AG04449 (cell line): ENCODE measurements around the gene ADAMTS17.

Experiments
- CTCF ChIA-PET: fragments of 350-600 bp; formaldehyde crosslinking; extraction: SDS; loops from one replicate; lab custom pipeline; 2021; ENCODE audit warnings: antibody characterized with exemption; lab: Yijun Ruan, JAX
- POLR2A ChIA-PET: fragments of 400-600, 350-600 bp; formaldehyde crosslinking; extraction: SDS; loops from one replicate; lab custom pipeline; 2020; ENCODE audit warnings: antibody characterized with exemption, inconsistent platforms; lab: Yijun Ruan, JAX
- DNase-seq: peaks from one replicate; pipeline ENCODE4 v3.0.0-alpha.2; 2010; ENCODE audit warnings: low read depth, low spot score
- H3K4me3 ChIP-seq: 2 replicates; pipeline ENCODE4 v1.5.1; 2011; ENCODE audit warnings: low read depth, mild to moderate bottlenecking, control low read depth, low read length
- TF ChIP-seq, protein P1 (sequence below): IDR thresholded peaks from one replicate; pipeline ENCODE4 v1.5.1; 2011; ENCODE audit warnings: mild to moderate bottlenecking, moderate library complexity, low read length, control low read depth, inconsistent platforms; ENCODE audit not compliant: insufficient read depth; ENCODE audit errors: missing control alignments

The ADAMTS17 gene

DNA sequence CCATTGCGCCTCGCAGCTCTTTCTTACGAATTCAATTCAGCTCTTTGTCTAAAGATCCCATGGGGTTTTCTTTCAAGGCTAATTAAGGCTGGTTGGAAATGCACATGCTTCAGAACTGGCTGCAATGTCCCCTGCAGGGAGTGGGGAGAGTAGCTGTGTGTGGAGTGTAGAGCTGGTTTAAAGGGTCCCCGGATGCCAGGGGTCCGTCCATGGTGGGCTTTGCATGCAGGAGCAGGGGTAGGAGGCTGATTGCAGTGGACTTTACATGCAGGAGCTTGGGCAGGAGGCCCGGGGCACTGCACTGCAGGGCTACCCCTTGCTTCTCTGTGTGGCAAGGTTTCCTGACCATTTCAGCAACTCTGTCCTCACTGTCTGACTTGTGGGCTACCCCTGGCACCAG lies 346.9 kb downstream of the ADAMTS17 start:
- no peak overlapping the region for H3K4me3 ChIP-seq
- no peak for DNase-seq
- CTCF ChIA-PET, result no interaction called here
- TF ChIP-seq, protein P1, sequence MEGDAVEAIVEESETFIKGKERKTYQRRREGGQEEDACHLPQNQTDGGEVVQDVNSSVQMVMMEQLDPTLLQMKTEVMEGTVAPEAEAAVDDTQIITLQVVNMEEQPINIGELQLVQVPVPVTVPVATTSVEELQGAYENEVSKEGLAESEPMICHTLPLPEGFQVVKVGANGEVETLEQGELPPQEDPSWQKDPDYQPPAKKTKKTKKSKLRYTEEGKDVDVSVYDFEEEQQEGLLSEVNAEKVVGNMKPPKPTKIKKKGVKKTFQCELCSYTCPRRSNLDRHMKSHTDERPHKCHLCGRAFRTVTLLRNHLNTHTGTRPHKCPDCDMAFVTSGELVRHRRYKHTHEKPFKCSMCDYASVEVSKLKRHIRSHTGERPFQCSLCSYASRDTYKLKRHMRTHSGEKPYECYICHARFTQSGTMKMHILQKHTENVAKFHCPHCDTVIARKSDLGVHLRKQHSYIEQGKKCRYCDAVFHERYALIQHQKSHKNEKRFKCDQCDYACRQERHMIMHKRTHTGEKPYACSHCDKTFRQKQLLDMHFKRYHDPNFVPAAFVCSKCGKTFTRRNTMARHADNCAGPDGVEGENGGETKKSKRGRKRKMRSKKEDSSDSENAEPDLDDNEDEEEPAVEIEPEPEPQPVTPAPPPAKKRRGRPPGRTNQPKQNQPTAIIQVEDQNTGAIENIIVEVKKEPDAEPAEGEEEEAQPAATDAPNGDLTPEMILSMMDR, result no peak
- POLR2A ChIA-PET, result no interaction called here

DNA sequence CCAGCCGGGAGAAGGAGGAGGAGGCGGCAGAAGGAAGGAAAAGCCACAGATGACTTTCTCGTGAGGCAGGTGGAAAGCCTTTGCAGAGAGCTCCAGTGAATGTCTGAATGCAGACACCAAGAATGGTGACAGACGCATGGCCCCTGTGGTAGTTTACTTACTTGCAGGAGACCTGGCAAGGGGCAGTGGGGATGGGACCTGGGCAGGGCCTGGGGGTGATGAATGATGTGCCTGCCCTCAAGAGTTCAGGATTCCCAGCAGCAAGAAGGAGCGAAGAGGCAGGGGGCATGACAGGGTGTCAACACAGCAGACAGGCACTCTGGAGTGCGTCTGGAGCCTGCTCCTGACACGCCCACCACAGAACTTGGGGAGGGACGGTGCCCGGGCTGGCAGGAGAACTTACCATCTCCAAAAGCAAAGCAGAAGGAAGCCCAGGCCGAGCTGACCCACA lies 348.1 kb downstream of the ADAMTS17 start:
- ChIA-PET CTCF (no interaction called here), POLR2A (no interaction called here)
- no peak overlapping the region for H3K4me3 ChIP-seq
- no peak for DNase-seq
- TF ChIP-seq, protein P1, result no peak

DNA sequence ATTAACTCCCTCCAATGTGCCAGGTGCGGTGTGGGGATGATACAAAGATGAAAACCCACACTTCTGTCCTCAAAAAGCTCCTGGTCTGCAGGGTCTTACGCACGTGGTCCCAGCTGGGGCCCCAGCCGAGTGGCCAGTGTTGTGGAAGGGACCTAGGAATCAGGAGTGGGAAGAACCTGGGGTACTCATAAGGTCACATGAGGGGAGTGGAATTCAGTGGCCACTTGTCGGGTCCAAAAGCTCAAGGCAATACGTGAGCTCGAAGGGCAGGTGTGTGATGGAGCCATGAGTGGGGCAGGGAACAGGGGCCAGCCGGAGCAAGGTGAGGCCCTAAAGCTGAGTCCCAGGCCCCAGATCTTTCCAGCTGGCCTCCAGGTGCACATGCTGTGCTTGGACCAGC lies 348.5 kb downstream of the ADAMTS17 start:
- TF ChIP-seq, protein P1, result no peak
- DNase-seq, result no peak
- ChIA-PET CTCF (no interaction called here), POLR2A (no interaction called here)
- H3K4me3 ChIP-seq, result no peak overlapping the region

DNA sequence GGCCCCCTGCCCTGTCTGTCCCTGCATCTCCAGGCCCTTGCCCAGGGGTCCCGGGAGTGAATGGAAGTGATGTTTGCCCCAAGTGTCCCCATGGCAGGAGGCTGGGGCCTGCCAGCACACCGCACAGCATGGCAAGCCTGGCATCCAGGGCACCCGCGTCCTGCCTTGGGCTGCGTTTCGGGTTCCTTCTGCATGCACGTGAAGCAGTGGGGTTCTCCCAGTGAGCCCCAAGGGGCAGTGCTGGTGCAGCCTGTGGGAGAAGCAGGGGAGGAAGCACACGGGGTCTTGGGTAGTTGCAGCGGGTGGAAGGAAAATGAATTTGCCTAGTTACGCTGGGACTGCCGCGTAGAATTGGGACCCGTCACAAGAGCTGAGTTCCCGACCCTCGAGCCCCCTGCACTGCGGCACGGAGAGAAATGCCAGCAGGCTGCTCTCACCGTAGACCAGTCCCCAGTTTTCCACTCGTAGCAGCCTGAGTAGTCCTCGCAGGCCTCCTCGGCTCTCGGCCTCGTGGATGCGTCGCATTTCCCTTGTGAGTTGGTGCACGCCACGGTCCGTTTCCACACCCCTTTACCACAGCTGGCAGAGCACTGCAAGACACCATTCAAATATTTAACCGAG lies 349.1 kb downstream of the ADAMTS17 start:
- H3K4me3 ChIP-seq, result no peak overlapping the region
- DNase-seq, result no peak
- ChIA-PET POLR2A (no interaction called here), CTCF (no interaction called here)
- TF ChIP-seq, protein P1, result no peak

DNA sequence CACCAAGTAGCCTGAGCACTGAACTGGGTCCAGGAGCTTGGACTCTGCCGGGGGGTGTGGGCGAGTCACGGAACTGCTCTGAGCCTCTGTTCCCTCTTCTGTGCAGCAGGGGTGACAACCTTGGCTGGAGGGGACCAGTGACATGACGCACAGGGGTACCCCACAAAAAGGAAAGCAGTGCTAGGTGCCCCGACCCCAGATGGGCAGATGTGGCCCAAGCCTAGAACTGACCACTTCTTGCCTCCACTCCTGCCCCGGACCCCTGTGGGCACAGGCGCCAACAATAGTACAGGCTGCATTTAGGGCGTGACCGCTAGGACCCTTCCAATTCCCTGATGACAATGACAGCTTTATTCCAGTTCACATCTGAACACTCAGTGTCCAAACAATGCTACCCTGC lies 352.7 kb downstream of the ADAMTS17 start:
- TF ChIP-seq, protein P1, result no peak
- no peak for DNase-seq
- H3K4me3 ChIP-seq, result no peak overlapping the region
- CTCF ChIA-PET, result no interaction called here
- POLR2A ChIA-PET, result no interaction called here

DNA sequence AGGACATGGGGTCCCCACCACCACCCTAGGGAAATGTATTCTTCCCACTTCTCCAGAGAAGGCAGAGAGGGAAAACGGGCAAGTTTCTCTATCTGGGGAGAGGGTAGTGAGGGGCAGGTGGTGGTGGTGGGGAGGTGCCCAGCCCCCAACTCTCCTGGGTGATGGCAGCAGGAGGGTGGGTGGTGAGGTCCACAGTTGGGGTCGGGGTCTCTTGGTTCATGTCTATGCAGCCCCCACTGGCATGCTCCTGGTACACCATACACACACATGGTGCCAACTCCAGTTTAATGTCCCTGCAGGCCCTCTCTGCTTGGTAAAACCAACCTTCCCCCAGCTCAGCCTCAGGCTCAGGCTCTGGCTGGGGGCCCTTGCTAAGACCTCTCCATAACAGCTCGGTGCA lies 354.1 kb downstream of the ADAMTS17 start:
- ChIA-PET CTCF (no interaction called here), POLR2A (no interaction called here)
- H3K4me3 ChIP-seq, result no peak overlapping the region
- DNase-seq, result no peak
- TF ChIP-seq, protein P1, result no peak
